OCI-LY3 (cell line): ENCODE measurements around the gene ADM5.

Experiments used
- H2AFZ ChIP-seq: fragments of 200-600, 300-600 bp; shearing (Covaris generic); 2 replicates; pipeline ENCODE4 v1.6.0; 2014; ENCODE audit warnings: antibody characterized with exemption, low read depth, low read length
- H3K27ac ChIP-seq: fragments of 200-600, 300-600 bp; sonication (generic); 2 replicates; pipeline ENCODE4 v1.5.1; 2014; ENCODE audit warnings: mild to moderate bottlenecking, low read length, moderate library complexity, mixed read lengths
- H3K27me3 ChIP-seq: fragments of 200-600, 300-600 bp; sonication (generic); 2 replicates; pipeline ENCODE4 v1.6.1; 2014; ENCODE audit warnings: low read depth, low read length, mixed read lengths
- H3K36me3 ChIP-seq: fragments of 200-600, 300-600 bp; sonication (generic); replicated peaks from 2 replicates; pipeline ENCODE3; 2014; ENCODE audit warnings: low read depth, low read length, mixed read lengths
- H3K4me1 ChIP-seq: fragments of 300-600, 200-600 bp; sonication (generic); 2 replicates; pipeline ENCODE4 v1.6.1; 2014; ENCODE audit warnings: low read length, mixed read lengths
- H3K4me2 ChIP-seq: fragments of 200-600, 300-600 bp; sonication (generic); 2 replicates; pipeline ENCODE4 v1.6.1; 2014; ENCODE audit warnings: low read length, mixed read lengths
- H3K4me3 ChIP-seq: fragments of 300-600, 200-600 bp; sonication (generic); 2 replicates; pipeline ENCODE4 v1.5.1; 2014; ENCODE audit warnings: antibody characterized with exemption, mild to moderate bottlenecking, low read length, moderate library complexity
- H3K79me2 ChIP-seq: fragments of 300-600, 200-600 bp; shearing (Covaris generic); 2 replicates; pipeline ENCODE4 v1.6.1; 2014; ENCODE audit warnings: mild to moderate bottlenecking, low read length, mixed read lengths
- H3K9ac ChIP-seq: fragments of 300-600, 200-600 bp; shearing (Covaris generic); 2 replicates; pipeline ENCODE4 v1.6.0; 2014; ENCODE audit warnings: mild to moderate bottlenecking, low read length, moderate library complexity
- H3K9me3 ChIP-seq: fragments of 200-600, 300-600 bp; shearing (Covaris generic); 2 replicates; pipeline ENCODE4 v1.6.1; 2014; ENCODE audit warnings: low read length, mixed read lengths; ENCODE audit not compliant: insufficient read depth
- H4K20me1 ChIP-seq: fragments of 200-600, 300-600 bp; sonication (generic); 2 replicates; pipeline ENCODE4 v1.6.1; 2016; ENCODE audit warnings: low read length, mixed read lengths; ENCODE audit not compliant: insufficient read depth
- EZH2phosphoT487 ChIP-seq: fragments of 200-600 bp; shearing (Covaris generic); IDR thresholded peaks from 2 replicates; pipeline ENCODE4 v1.6.1; 2018; ENCODE audit warnings: antibody characterized with exemption, mixed run types, low read depth
- TF ChIP-seq, protein P1 (sequence below): fragments of 200-600, 300-600 bp; sonication (generic); IDR thresholded peaks from 2 replicates; pipeline ENCODE4 v1.5.1; 2014; ENCODE audit warnings: antibody characterized with exemption, low read length, low read depth

ADM5 gene

DNA sequence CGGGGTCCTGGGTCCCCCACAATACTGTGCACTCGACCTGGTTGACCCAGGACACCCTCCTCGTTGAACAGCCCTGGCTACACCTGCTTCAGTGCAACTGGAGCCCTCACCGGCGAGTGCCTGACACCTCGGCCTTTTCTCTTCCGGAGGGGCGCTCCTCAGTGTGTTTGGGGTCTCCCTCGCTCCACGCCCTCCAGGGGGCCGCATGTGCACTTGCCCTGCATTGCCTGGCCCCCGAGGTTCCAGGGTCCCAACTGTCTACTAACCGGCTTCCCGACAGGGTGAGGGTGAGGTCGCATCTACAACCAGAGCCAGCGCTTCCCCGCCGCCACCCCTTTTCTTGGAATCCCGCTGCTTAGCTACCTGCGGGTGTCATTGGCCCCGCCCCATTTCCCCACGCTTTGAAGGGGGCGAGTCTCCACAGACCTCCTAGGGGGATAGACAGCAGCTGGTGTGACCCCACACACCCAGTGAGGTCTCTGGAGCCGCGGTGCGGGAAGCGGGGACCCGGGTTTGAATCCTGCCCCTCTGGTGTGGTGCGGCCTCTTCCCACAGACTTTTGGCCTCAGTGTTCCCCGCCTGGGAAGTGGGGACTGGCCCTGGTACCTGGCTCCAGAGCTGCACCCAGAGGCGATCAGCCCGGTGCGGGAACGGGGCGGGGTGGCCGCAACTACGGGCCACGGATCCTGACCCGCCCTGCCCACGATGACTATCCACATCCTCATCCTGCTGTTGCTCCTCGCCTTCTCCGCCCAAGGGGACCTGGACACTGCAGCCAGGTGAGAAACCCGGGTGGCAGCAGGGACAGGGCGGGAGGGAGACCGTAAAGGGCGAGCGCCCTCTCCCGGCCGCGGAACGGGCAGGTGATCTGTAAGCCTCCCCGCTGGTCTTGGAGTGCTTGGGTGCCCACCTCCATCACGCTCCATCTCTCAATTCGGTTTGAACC, at the start of gene ADM5:
TSS of gene ADM5 (plus strand) at position 462 of the 946 bp plus-strand sequence. CDS start at position 706, 244 bp downstream.
- Histone ChIP-seq H3K9me3 (no peaks in the 10 kb centered on the region), H4K20me1 (peaks cover 51% of the 10 kb centered on the region), H2AFZ (no peak within 1 kb of the TSS), H3K4me3 (no peak within 1 kb of the TSS), H3K36me3 (peaks cover 67% of the 10 kb centered on the region), H3K79me2 (peaks cover 16% of the 10 kb centered on the region; the same call in 1 of the 2 replicates), H3K27me3 (no peaks in the 10 kb centered on the region), H3K4me2 (no peak within 1 kb of the TSS), H3K4me1 (peaks cover 16% of the 10 kb centered on the region; the same call in 1 of the 2 replicates), H3K9ac (no peak within 1 kb of the TSS), H3K27ac (peak within 1 kb of the TSS; percentile 20; the same call in 1 of the 2 replicates)
- TF ChIP-seq, protein P1, sequence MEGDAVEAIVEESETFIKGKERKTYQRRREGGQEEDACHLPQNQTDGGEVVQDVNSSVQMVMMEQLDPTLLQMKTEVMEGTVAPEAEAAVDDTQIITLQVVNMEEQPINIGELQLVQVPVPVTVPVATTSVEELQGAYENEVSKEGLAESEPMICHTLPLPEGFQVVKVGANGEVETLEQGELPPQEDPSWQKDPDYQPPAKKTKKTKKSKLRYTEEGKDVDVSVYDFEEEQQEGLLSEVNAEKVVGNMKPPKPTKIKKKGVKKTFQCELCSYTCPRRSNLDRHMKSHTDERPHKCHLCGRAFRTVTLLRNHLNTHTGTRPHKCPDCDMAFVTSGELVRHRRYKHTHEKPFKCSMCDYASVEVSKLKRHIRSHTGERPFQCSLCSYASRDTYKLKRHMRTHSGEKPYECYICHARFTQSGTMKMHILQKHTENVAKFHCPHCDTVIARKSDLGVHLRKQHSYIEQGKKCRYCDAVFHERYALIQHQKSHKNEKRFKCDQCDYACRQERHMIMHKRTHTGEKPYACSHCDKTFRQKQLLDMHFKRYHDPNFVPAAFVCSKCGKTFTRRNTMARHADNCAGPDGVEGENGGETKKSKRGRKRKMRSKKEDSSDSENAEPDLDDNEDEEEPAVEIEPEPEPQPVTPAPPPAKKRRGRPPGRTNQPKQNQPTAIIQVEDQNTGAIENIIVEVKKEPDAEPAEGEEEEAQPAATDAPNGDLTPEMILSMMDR: no peak

GRCh38 chr19:49640113-49640898, 49.1 kb upstream of the ADM5 start, which contains the start of gene RRAS:
Gene RRAS (minus strand): TSS chr19:49640143. CDS start chr19:49640098, 45 bp downstream.
- H3K9ac ChIP-seq: peak within 1 kb of the TSS; percentile 98
- H3K4me2 ChIP-seq: peak within 1 kb of the TSS; percentile 86
- peaks cover 8% of the 10 kb centered on the region for H3K27me3 ChIP-seq
- H3K79me2 ChIP-seq: peaks cover 37% of the 10 kb centered on the region
- H3K36me3 ChIP-seq: peaks cover 5% of the 10 kb centered on the region
- H3K9me3 ChIP-seq: no peaks in the 10 kb centered on the region
- TF ChIP-seq EZH2phosphoT487: no peak
- TF ChIP-seq, protein P1: no peak
- peaks cover 15% of the 10 kb centered on the region for H3K4me1 ChIP-seq
- H2AFZ ChIP-seq: peak within 1 kb of the TSS; percentile 3; the same call in 1 of the 2 replicates
- H3K27ac ChIP-seq: peak within 1 kb of the TSS; percentile 91
- peak within 1 kb of the TSS; percentile 93 for H3K4me3 ChIP-seq
- H4K20me1 ChIP-seq: peaks cover 3% of the 10 kb centered on the region; the same call in 1 of the 2 replicates

- H3K4me3 ChIP-seq: peak within 1 kb of the TSS; percentile 93
- peaks cover 15% of the 10 kb centered on the region for H3K4me1 ChIP-seq
- peaks cover 52% of the 10 kb centered on the region for H3K79me2 ChIP-seq
- peak within 1 kb of the TSS; percentile 99 for H3K9ac ChIP-seq
- H3K27ac ChIP-seq: peak within 1 kb of the TSS; percentile 91
- H4K20me1 ChIP-seq: peaks cover 3% of the 10 kb centered on the region; the same call in 1 of the 2 replicates
- no peak within 1 kb of the TSS for H2AFZ ChIP-seq
- TF ChIP-seq, protein P1: no peak
- no peak for TF ChIP-seq EZH2phosphoT487
- H3K27me3 ChIP-seq: peaks cover 8% of the 10 kb centered on the region
- H3K4me2 ChIP-seq: peak within 1 kb of the TSS; percentile 82
- H3K9me3 ChIP-seq: no peaks in the 10 kb centered on the region
- peaks cover 10% of the 10 kb centered on the region for H3K36me3 ChIP-seq
Observed at GRCh38 chr19:49641688-49642491, 47.5 kb upstream of the ADM5 start, which contains the start of gene SCAF1. Gene SCAF1 (plus strand): TSS chr19:49642209. CDS start chr19:49645027, 2,818 bp downstream.
